HG03097 (cell line): ENCODE results near the gene PLTP.

Experiments used
- ATAC-seq: cut with Tn5 transposase; IDR thresholded peaks from one replicate; pipeline ENCODE4 v1.9.1; 2021; ENCODE audit not compliant: unreplicated experiment, low FRiP score

The PLTP gene

DNA sequence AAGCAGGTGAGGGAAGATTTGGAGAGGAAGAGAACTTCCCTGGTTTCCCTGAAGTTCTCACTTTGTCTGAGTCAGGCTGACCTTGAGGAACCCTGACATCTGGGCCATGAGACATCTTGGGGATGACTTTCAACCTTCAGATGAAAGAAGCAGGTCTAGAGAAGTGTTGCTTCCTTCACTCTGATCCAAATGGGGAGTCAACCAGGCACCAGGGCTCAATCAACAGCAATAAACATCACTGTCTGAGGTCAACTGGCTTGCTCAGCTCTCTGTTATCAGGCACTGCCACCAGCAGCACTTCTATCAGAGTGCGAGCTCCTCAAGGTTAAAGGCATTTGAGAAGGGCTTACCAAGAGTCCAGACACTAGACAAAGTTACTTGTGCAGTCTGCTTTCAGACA is 61.0 kb downstream of the PLTP start:
- ATAC-seq, result no peak

DNA sequence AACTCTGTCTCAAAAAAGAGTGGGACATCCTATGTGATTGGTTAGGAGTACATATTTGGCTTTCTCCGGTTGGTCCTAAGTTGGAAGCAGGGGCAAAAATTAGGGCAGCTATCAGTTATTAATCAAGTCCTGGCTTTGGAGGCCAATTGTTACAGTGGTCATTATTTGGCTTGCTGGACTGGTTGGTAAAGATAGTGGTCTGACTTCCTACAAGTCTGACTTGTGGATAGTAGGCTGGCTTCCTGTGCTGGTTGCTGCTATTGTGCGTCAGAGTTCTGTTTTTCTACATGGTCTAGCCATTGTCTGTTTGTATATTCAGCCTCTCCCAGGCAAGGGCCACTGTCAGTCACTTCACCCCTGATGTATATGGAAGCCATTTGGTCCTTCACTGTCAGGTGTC is 61.7 kb downstream of the PLTP start:
- ATAC-seq, result no peak

DNA sequence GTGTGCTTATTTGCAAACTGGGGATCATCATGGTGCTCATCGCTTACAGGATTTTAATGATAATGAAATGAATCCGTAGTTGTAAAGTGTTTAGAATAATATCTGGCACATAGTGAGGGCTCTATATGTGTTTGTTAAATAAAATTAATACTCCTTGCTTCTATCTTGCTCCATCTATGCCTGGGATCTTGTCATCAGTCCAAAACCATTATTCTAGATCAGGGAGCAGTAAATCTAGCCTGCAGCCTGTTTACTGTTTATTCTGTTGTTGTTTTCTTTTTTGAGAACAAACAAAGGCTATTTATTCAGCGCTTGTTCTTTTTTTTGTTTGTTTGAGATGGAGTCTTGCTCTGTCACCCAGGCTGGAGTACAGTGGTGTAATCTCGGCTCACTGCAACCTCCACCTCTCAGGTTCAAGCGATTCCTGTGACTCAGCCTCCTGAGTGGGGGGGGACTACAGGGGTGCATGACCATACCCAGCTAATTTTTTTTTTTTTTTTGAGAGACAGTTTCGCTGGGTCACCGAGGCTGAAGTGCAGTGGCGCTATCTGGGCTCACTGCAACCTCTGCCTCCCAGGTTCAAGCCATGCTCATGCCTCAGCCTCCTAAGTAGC is 62.9 kb downstream of the PLTP start:
- ATAC-seq, result no peak
